ENCODE results near the gene COQ8A.

The COQ8A gene

GRCh38 chr1:227033880-227034279 lies 93.8 kb downstream of the COQ8A start:
- no peak for DNase-seq

- peak in 2 of 3 experiments; percentile 32 to 41 for DNase-seq
These were observed 95.2 kb downstream of the COQ8A start for GRCh38 chr1:227035316-227035715.

GRCh38 chr1:227037121-227037520 lies 97.0 kb downstream of the COQ8A start:
- DNase-seq, result no peak
